ENCODE data around the gene ERAP2. TPM values are rescaled to one million over a fixed set of nuclear protein-coding genes. Genes with fewer than 3 reads are reported as not detected.

The ERAP2 gene
- total and polyA plus RNA-seq, 7 donors: 0.23 to 6.4 (median 3.0) TPM

DNA sequence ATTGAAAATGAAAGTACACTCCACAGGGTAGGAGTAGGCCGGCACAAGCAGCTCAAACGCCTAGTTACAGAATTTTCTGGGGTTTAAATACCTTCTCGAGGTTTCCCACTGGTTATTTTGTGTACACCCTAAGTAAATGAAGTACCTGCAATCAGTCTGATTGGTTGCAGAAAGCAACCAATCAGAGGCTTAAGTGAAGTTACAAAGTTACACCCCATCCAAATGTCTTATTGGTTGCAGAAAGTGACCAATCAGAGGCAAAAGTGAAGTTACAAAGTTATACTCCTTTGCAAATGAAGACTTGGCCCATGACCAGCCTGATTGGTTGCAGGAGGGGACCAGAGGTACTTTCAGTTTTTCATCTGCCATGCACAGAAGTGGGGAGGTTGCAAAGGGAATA is 33.2 kb upstream of the ERAP2 start:
- Histone ChIP-seq H3K4me3 (no peak overlapping the region), H3K27ac (no peak overlapping the region), H3K36me3 (ENCODE audit: insufficient read depth in 1 of 2, low read depth in 1 of 2) (no peaks in the 10 kb centered on the region), H3K4me1 (no peaks in the 10 kb centered on the region), H3K9me3 (no peaks in the 10 kb centered on the region), H3K27me3 (ENCODE audit: insufficient read depth in 3 of 3, low read length in 2 of 3) (no peaks in the 10 kb centered on the region)
- 69 to 80% (median 72%) methylated on average over 3 of the region's 3 CpGs for WGBS, 3 donors
- ATAC-seq (no peak), DNase-seq (no peak)
- TF ChIP-seq, protein P1, sequence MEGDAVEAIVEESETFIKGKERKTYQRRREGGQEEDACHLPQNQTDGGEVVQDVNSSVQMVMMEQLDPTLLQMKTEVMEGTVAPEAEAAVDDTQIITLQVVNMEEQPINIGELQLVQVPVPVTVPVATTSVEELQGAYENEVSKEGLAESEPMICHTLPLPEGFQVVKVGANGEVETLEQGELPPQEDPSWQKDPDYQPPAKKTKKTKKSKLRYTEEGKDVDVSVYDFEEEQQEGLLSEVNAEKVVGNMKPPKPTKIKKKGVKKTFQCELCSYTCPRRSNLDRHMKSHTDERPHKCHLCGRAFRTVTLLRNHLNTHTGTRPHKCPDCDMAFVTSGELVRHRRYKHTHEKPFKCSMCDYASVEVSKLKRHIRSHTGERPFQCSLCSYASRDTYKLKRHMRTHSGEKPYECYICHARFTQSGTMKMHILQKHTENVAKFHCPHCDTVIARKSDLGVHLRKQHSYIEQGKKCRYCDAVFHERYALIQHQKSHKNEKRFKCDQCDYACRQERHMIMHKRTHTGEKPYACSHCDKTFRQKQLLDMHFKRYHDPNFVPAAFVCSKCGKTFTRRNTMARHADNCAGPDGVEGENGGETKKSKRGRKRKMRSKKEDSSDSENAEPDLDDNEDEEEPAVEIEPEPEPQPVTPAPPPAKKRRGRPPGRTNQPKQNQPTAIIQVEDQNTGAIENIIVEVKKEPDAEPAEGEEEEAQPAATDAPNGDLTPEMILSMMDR (IDR thresholded peaks at IDR 0.05): no peak
- intact Hi-C loops (cut with DNase I): no loop called here

DNA sequence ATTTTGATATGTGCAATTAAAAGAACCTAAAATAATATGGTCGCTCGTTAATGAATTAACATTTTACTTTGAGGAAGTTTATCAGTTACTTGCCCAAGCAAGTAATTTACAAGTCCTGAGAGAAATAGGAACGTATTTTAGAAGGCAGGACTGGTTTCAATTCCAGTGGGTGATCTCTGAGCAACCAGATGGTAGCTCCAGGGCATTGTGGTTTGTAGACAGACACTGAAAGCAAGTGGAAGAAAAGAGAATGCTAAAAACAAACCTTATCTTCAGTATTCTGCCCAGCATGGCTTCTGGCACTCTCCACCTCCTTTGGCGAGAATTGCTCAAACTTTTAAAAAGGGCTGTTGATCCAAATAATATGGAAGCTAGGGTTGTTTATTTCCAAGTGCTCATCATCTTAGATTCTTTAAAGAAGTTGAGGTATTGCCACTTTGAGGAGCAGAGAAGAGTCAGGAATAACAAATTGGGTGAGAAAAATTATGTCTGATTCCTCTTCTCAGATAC is 31.8 kb upstream of the ERAP2 start:
- no peaks in the 10 kb centered on the region for H3K36me3 ChIP-seq (ENCODE audit: insufficient read depth in 1 of 2, low read depth in 1 of 2)
- 91 to 92% (median 92%) methylated on average over 4 of the region's 4 CpGs for WGBS, 3 donors
- ATAC-seq (no peak), DNase-seq (no peak)
- no peaks in the 10 kb centered on the region for H3K27me3 ChIP-seq (ENCODE audit: insufficient read depth in 3 of 3, low read length in 2 of 3)
- no peaks in the 10 kb centered on the region for H3K9me3 ChIP-seq
- H3K27ac ChIP-seq: no peak overlapping the region
- H3K4me3 ChIP-seq: no peak overlapping the region
- intact Hi-C loops (cut with DNase I): no loop called here
- H3K4me1 ChIP-seq: no peaks in the 10 kb centered on the region
- TF ChIP-seq, protein P1 (IDR thresholded peaks at IDR 0.05): no peak

GRCh38 chr5:96851312-96852062 is 24.8 kb upstream of the ERAP2 start:
- ATAC-seq (peak in 1 of 4 donors; percentile 30), DNase-seq (no peak)
- Histone ChIP-seq H3K27me3 (ENCODE audit: insufficient read depth in 3 of 3, low read length in 2 of 3) (no peaks in the 10 kb centered on the region), H3K4me1 (peaks cover 5% of the 10 kb centered on the region), H3K9me3 (no peaks in the 10 kb centered on the region), H3K36me3 (ENCODE audit: insufficient read depth in 1 of 2, low read depth in 1 of 2) (no peaks in the 10 kb centered on the region), H3K27ac (no peak overlapping the region), H3K4me3 (no peak overlapping the region)
- intact Hi-C loops (cut with DNase I): no loop called here
- 40 to 51% (median 45%) methylated on average over 7 of the region's 7 CpGs for WGBS, 3 donors
- TF ChIP-seq, protein P1 (IDR thresholded peaks at IDR 0.05): no peak

DNA sequence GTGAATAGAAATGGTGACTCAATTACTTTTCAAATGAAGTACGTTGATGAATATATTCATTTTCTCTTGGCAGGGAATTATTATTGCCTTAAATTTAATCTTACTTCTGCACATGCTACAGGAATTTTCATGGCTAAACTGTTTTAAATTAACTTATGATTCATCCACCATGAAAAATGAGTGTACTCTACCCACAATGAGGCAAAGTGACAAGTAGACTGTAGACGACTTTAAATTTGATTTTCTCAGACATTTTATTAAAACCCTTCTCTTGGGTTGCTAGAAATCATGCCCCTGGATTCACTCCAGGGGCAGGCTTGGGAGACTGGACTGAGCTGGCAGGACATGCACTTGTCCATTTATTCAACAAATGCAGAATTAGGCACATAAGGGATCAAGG is 23.5 kb upstream of the ERAP2 start:
- Histone ChIP-seq H3K4me3 (no peak overlapping the region), H3K4me1 (peaks cover 5% of the 10 kb centered on the region), H3K36me3 (ENCODE audit: insufficient read depth in 1 of 2, low read depth in 1 of 2) (no peaks in the 10 kb centered on the region), H3K27me3 (ENCODE audit: insufficient read depth in 3 of 3, low read length in 2 of 3) (no peaks in the 10 kb centered on the region), H3K9me3 (no peaks in the 10 kb centered on the region), H3K27ac (no peak overlapping the region)
- 56 to 71% (median 58%) methylated on average over 2 of the region's 2 CpGs for WGBS, 3 donors
- ATAC-seq (no peak), DNase-seq (no peak)
- TF ChIP-seq, protein P1 (IDR thresholded peaks at IDR 0.05): no peak
- intact Hi-C loops (cut with DNase I): no loop called here

All from psoas muscle (tissue), 8 donors.